ENCODE data around the gene LAMP1. TPM values are rescaled to one million over a fixed set of nuclear protein-coding genes. Genes with fewer than 3 reads are reported as not detected.

LAMP1 gene
- total and polyA plus RNA-seq, 3 experiments from 2014 or later = 36.6 to 110 (median 97.2) TPM

GRCh38 chr13:113315992-113316391 lies 19.0 kb downstream of the LAMP1 start:
- H3K27me3 Mint-ChIP-seq = peaks cover 0 to 2% of the 10 kb centered on the region in 2 donors
- ChIA-PET CTCF (no interaction called here), POLR2A (no interaction called here)
- Histone ChIP-seq H3K4me3 (ENCODE audit: low read length) (no peak overlapping the region), H3K27me3 (ENCODE audit: insufficient read depth, low read length, poor library complexity, severe bottlenecking) (no peaks in the 10 kb centered on the region), H3K9me3 (ENCODE audit: low read length) (no peaks in the 10 kb centered on the region), H3K27ac (ENCODE audit: low read depth, low read length) (no peak overlapping the region), H3K36me3 (ENCODE audit: insufficient read depth, low read length) (peaks cover 49% of the 10 kb centered on the region), H3K4me1 (ENCODE audit: insufficient read depth, low read length) (no peaks in the 10 kb centered on the region)
- H3K4me3 Mint-ChIP-seq = no peak overlapping the region
- H3K36me3 Mint-ChIP-seq = peaks cover 2 to 75% (median 12%) of the 10 kb centered on the region in 3 donors
- peak overlapping the region in 1 of 8 donors; percentile 17 for H3K27ac Mint-ChIP-seq
- H3K9me3 Mint-ChIP-seq = no peaks in the 10 kb centered on the region
- DNase-seq = no peak
- H3K4me1 Mint-ChIP-seq = peaks cover 0 to 4% (median 0%) of the 10 kb centered on the region in 3 donors

- Mint-ChIP-seq H3K27ac (no peak overlapping the region), H3K36me3 (peaks cover 5 to 75% (median 12%) of the 10 kb centered on the region in 3 donors), H3K9me3 (no peaks in the 10 kb centered on the region), H3K4me1 (peaks cover 0 to 4% (median 0%) of the 10 kb centered on the region in 3 donors), H3K4me3 (no peak overlapping the region), H3K27me3 (peaks cover 0 to 2% of the 10 kb centered on the region in 2 donors)
- H3K9me3 ChIP-seq (ENCODE audit: low read length) = no peaks in the 10 kb centered on the region
- H3K4me3 ChIP-seq (ENCODE audit: low read length) = no peak overlapping the region
- ChIA-PET POLR2A (no interaction called here), CTCF (no interaction called here)
- peaks cover 49% of the 10 kb centered on the region for H3K36me3 ChIP-seq (ENCODE audit: insufficient read depth, low read length)
- no peaks in the 10 kb centered on the region for H3K4me1 ChIP-seq (ENCODE audit: insufficient read depth, low read length)
- no peak for DNase-seq
- H3K27me3 ChIP-seq (ENCODE audit: insufficient read depth, low read length, poor library complexity, severe bottlenecking) = no peaks in the 10 kb centered on the region
- no peak overlapping the region for H3K27ac ChIP-seq (ENCODE audit: low read depth, low read length)
Measured at GRCh38 chr13:113317031-113317430, 20.0 kb downstream of the LAMP1 start.

- Histone ChIP-seq H3K9me3 (ENCODE audit: low read length) (no peaks in the 10 kb centered on the region), H3K4me3 (ENCODE audit: low read length) (no peak overlapping the region), H3K27me3 (ENCODE audit: insufficient read depth, low read length, poor library complexity, severe bottlenecking) (no peaks in the 10 kb centered on the region), H3K27ac (ENCODE audit: low read depth, low read length) (no peak overlapping the region), H3K36me3 (ENCODE audit: insufficient read depth, low read length) (peaks cover 36% of the 10 kb centered on the region), H3K4me1 (ENCODE audit: insufficient read depth, low read length) (no peaks in the 10 kb centered on the region)
- Mint-ChIP-seq H3K27ac (peak overlapping the region in 1 of 8 donors; percentile 46), H3K9me3 (no peaks in the 10 kb centered on the region), H3K27me3 (peaks cover 0 to 2% of the 10 kb centered on the region in 2 donors), H3K4me3 (no peak overlapping the region), H3K36me3 (peaks cover 8 to 80% (median 20%) of the 10 kb centered on the region in 3 donors), H3K4me1 (peaks cover 0 to 2% (median 0%) of the 10 kb centered on the region in 3 donors)
- ChIA-PET CTCF (no interaction called here), POLR2A (no interaction called here)
- no peak for DNase-seq
Measured at GRCh38 chr13:113318956-113319355, 21.9 kb downstream of the LAMP1 start.

- no peaks in the 10 kb centered on the region for H3K9me3 Mint-ChIP-seq
- Histone ChIP-seq H3K27me3 (ENCODE audit: insufficient read depth, low read length, poor library complexity, severe bottlenecking) (no peaks in the 10 kb centered on the region), H3K9me3 (ENCODE audit: low read length) (no peaks in the 10 kb centered on the region), H3K27ac (ENCODE audit: low read depth, low read length) (no peak overlapping the region), H3K4me1 (ENCODE audit: insufficient read depth, low read length) (no peaks in the 10 kb centered on the region), H3K36me3 (ENCODE audit: insufficient read depth, low read length) (peaks cover 36% of the 10 kb centered on the region), H3K4me3 (ENCODE audit: low read length) (no peak overlapping the region)
- H3K4me1 Mint-ChIP-seq = peaks cover 0 to 2% (median 0%) of the 10 kb centered on the region in 3 donors
- no peak overlapping the region for H3K4me3 Mint-ChIP-seq
- peaks cover 0 to 2% of the 10 kb centered on the region in 2 donors for H3K27me3 Mint-ChIP-seq
- peaks cover 8 to 84% (median 22%) of the 10 kb centered on the region in 3 donors for H3K36me3 Mint-ChIP-seq
- no peak for DNase-seq
- CTCF ChIA-PET = no interaction called here
- POLR2A ChIA-PET = no interaction called here
- peak overlapping the region in 1 of 8 donors; percentile 46 for H3K27ac Mint-ChIP-seq
Measured at GRCh38 chr13:113319371-113319770, 22.3 kb downstream of the LAMP1 start.

GRCh38 chr13:113320226-113320875 lies 23.3 kb downstream of the LAMP1 start:
- Histone ChIP-seq H3K27ac (ENCODE audit: low read depth, low read length) (no peak overlapping the region), H3K9me3 (ENCODE audit: low read length) (no peaks in the 10 kb centered on the region), H3K4me1 (ENCODE audit: insufficient read depth, low read length) (no peaks in the 10 kb centered on the region), H3K36me3 (ENCODE audit: insufficient read depth, low read length) (peaks cover 36% of the 10 kb centered on the region), H3K27me3 (ENCODE audit: insufficient read depth, low read length, poor library complexity, severe bottlenecking) (no peaks in the 10 kb centered on the region), H3K4me3 (ENCODE audit: low read length) (no peak overlapping the region)
- Mint-ChIP-seq H3K9me3 (no peaks in the 10 kb centered on the region), H3K4me1 (peaks cover 0 to 2% (median 0%) of the 10 kb centered on the region in 3 donors), H3K27me3 (peaks cover 0 to 2% of the 10 kb centered on the region in 2 donors), H3K36me3 (peaks cover 8 to 85% (median 22%) of the 10 kb centered on the region in 3 donors), H3K4me3 (no peak overlapping the region), H3K27ac (peak overlapping the region in 2 of 8 donors; percentile 48 to 65)
- DNase-seq = no peak
- ChIA-PET POLR2A (no interaction called here), CTCF (no interaction called here)

- peaks cover 36% of the 10 kb centered on the region for H3K36me3 ChIP-seq (ENCODE audit: insufficient read depth, low read length)
- CTCF ChIA-PET = no interaction called here
Measured at GRCh38 chr13:113321546-113321945, 24.5 kb downstream of the LAMP1 start.

GRCh38 chr13:113322043-113322461 lies 25.0 kb downstream of the LAMP1 start:
- H3K4me3 Mint-ChIP-seq = no peak overlapping the region
- POLR2A ChIA-PET = no interaction called here
- no peaks in the 10 kb centered on the region for H3K9me3 ChIP-seq (ENCODE audit: low read length)
- peaks cover 36% of the 10 kb centered on the region for H3K36me3 ChIP-seq (ENCODE audit: insufficient read depth, low read length)
- CTCF ChIA-PET = no interaction called here
- H3K27ac Mint-ChIP-seq = no peak overlapping the region
- H3K9me3 Mint-ChIP-seq = no peaks in the 10 kb centered on the region
- no peaks in the 10 kb centered on the region for H3K4me1 ChIP-seq (ENCODE audit: insufficient read depth, low read length)
- no peaks in the 10 kb centered on the region for H3K27me3 ChIP-seq (ENCODE audit: insufficient read depth, low read length, poor library complexity, severe bottlenecking)
- H3K27me3 Mint-ChIP-seq = no peaks in the 10 kb centered on the region
- H3K27ac ChIP-seq (ENCODE audit: low read depth, low read length) = no peak overlapping the region
- peaks cover 0 to 1% (median 0%) of the 10 kb centered on the region in 3 donors for H3K4me1 Mint-ChIP-seq
- H3K4me3 ChIP-seq (ENCODE audit: low read length) = no peak overlapping the region
- peaks cover 8 to 73% (median 22%) of the 10 kb centered on the region in 3 donors for H3K36me3 Mint-ChIP-seq
- DNase-seq = no peak

More at GRCh38 chr13:113321546-113321945, 24.5 kb downstream of the LAMP1 start:
- Histone ChIP-seq H3K4me1 (ENCODE audit: insufficient read depth, low read length) (no peaks in the 10 kb centered on the region), H3K27me3 (ENCODE audit: insufficient read depth, low read length, poor library complexity, severe bottlenecking) (no peaks in the 10 kb centered on the region), H3K4me3 (ENCODE audit: low read length) (no peak overlapping the region), H3K9me3 (ENCODE audit: low read length) (no peaks in the 10 kb centered on the region), H3K27ac (ENCODE audit: low read depth, low read length) (no peak overlapping the region)
- Mint-ChIP-seq H3K4me3 (no peak overlapping the region), H3K27me3 (peaks cover 0 to 2% of the 10 kb centered on the region in 2 donors), H3K4me1 (peaks cover 0 to 2% (median 0%) of the 10 kb centered on the region in 3 donors), H3K36me3 (peaks cover 8 to 78% (median 22%) of the 10 kb centered on the region in 3 donors), H3K27ac (no peak overlapping the region), H3K9me3 (no peaks in the 10 kb centered on the region)
- POLR2A ChIA-PET = no interaction called here
- DNase-seq = no peak

GRCh38 chr13:113322890-113323651 lies 26.0 kb downstream of the LAMP1 start:
- Histone ChIP-seq H3K27me3 (ENCODE audit: insufficient read depth, low read length, poor library complexity, severe bottlenecking) (no peaks in the 10 kb centered on the region), H3K27ac (ENCODE audit: low read depth, low read length) (no peak overlapping the region), H3K4me1 (ENCODE audit: insufficient read depth, low read length) (no peaks in the 10 kb centered on the region), H3K4me3 (ENCODE audit: low read length) (no peak overlapping the region), H3K9me3 (ENCODE audit: low read length) (no peaks in the 10 kb centered on the region), H3K36me3 (ENCODE audit: insufficient read depth, low read length) (peaks cover 30% of the 10 kb centered on the region)
- Mint-ChIP-seq H3K4me3 (no peak overlapping the region), H3K36me3 (peaks cover 8 to 65% (median 21%) of the 10 kb centered on the region in 3 donors), H3K9me3 (no peaks in the 10 kb centered on the region), H3K4me1 (peaks cover 0 to 1% (median under 1%) of the 10 kb centered on the region in 3 donors), H3K27ac (peak overlapping the region in 1 of 8 donors; percentile 38), H3K27me3 (peaks cover 0 to 1% of the 10 kb centered on the region in 2 donors)
- DNase-seq = no peak
- ChIA-PET CTCF (no interaction called here), POLR2A (no interaction called here)

All from CD8-positive, alpha-beta memory T cell (primary cell).